IMR-90 (cell line): ENCODE data around the gene NUMA1. TPM values are rescaled to one million over a fixed set of nuclear protein-coding genes. Genes with fewer than 3 reads are reported as not detected.

Experiments used
- ATAC-seq: fragments of 200-7000 bp; cut with Tn5 transposase; 2 replicates; pipeline ENCODE4 v1.9.1; 2020; ENCODE audit warnings: low read depth, mild to moderate bottlenecking, moderate library complexity
- BruUV-seq: library from RNA; stranded (reverse); fragments of 400-500 nt; replicated peaks from 2 replicates; lab custom pipeline; 2021; lab: Mats Ljungman, UMichigan
- CTCF ChIA-PET: fragments of 300-600 bp; formaldehyde crosslinking; extraction: SDS; loops from one replicate; lab custom pipeline; 2021; ENCODE audit warnings: antibody characterized with exemption; lab: Yijun Ruan, JAX
- POLR2A ChIA-PET: fragments of 300-600 bp; sonication (Branson Sonifier 250); formaldehyde crosslinking; loops from one replicate; lab custom pipeline; 2022; ENCODE audit warnings: antibody characterized with exemption; ENCODE audit not compliant: unreplicated experiment; lab: Charles Lee
- DNase-seq: peaks from one replicate; pipeline ENCODE4 v3.0.0; 2013
- H2AFZ ChIP-seq: replicated peaks from 2 replicates; pipeline ENCODE3; 2013; ENCODE audit warnings: low read length, mild to moderate bottlenecking; ENCODE audit not compliant: poor library complexity
- H2AK5ac ChIP-seq: 2 replicates; pipeline ENCODE4 v1.6.1; 2013; ENCODE audit warnings: low read depth, low read length, inconsistent platforms
- H2AK9ac ChIP-seq: replicated peaks from 2 replicates; pipeline ENCODE3; 2013; ENCODE audit warnings: mild to moderate bottlenecking, low read depth, low read length, moderate library complexity; ENCODE audit not compliant: poor library complexity
- H2BK120ac ChIP-seq: 2 replicates; pipeline ENCODE4 v1.6.1; 2013; ENCODE audit warnings: low read depth, low read length, inconsistent platforms
- H2BK15ac ChIP-seq: 3 replicates; pipeline ENCODE4 v1.6.1; 2013; ENCODE audit warnings: low read depth, low read length, inconsistent platforms
- H2BK20ac ChIP-seq: 2 replicates; pipeline ENCODE4 v1.6.1; 2013; ENCODE audit warnings: low read depth, mild to moderate bottlenecking, inconsistent platforms, low read length, moderate library complexity
- H2BK5ac ChIP-seq: 2 replicates; pipeline ENCODE4 v1.6.1; 2013; ENCODE audit warnings: mild to moderate bottlenecking, low read depth, low read length, inconsistent platforms; ENCODE audit not compliant: poor library complexity, severe bottlenecking
- H3K14ac ChIP-seq: replicated peaks from 2 replicates; pipeline ENCODE4 v1.6.1; 2013; ENCODE audit warnings: low read depth, low read length, inconsistent platforms
- H3K18ac ChIP-seq: 2 replicates; pipeline ENCODE4 v1.6.1; 2013; ENCODE audit warnings: low read depth, low read length, control low read depth
- H3K23ac ChIP-seq: 2 replicates; pipeline ENCODE4 v1.6.1; 2013; ENCODE audit warnings: low read depth, low read length, inconsistent platforms
- H3K27ac ChIP-seq: 2 replicates; pipeline ENCODE4 v1.5.1; 2013; ENCODE audit warnings: mild to moderate bottlenecking, control low read depth, low read length; ENCODE audit not compliant: insufficient read depth
- H3K27me3 ChIP-seq: 2 replicates; pipeline ENCODE4 v1.6.1; 2013; ENCODE audit warnings: low read length; ENCODE audit not compliant: control insufficient read depth, insufficient read depth
- H3K36me3 ChIP-seq: 2 replicates; pipeline ENCODE4 v1.6.1; 2013; ENCODE audit warnings: low read length, mixed read lengths; ENCODE audit not compliant: control insufficient read depth, insufficient read depth
- H3K4ac ChIP-seq: 2 replicates; pipeline ENCODE4 v1.6.1; 2013; ENCODE audit warnings: low read depth, low read length, inconsistent platforms
- H3K4me1 ChIP-seq: 2 replicates; pipeline ENCODE4 v1.6.1; 2013; ENCODE audit warnings: low read length, mixed read lengths; ENCODE audit not compliant: control insufficient read depth, insufficient read depth
- H3K4me2 ChIP-seq: 2 replicates; pipeline ENCODE4 v1.6.1; 2013; ENCODE audit warnings: low read depth, mild to moderate bottlenecking, control low read depth, low read length, moderate library complexity
- H3K4me3 ChIP-seq: 2 replicates; pipeline ENCODE4 v1.5.1; 2013; ENCODE audit warnings: low read depth, mild to moderate bottlenecking, control low read depth, low read length, moderate library complexity; ENCODE audit not compliant: insufficient read depth
- H3K56ac ChIP-seq: 2 replicates; pipeline ENCODE4 v1.6.1; 2013; ENCODE audit warnings: low read length, inconsistent platforms; ENCODE audit not compliant: insufficient read depth; ENCODE audit errors: extremely low read depth
- H3K79me1 ChIP-seq, 2 experiments: 2 replicates each; pipeline ENCODE4 v1.6.1; 2013; ENCODE audit warnings: low read length in 2 of 2, inconsistent platforms in 1 of 2, low read depth in 1 of 2
- H3K9ac ChIP-seq: 2 replicates; pipeline ENCODE4 v1.6.1; 2013; ENCODE audit warnings: low read depth, low read length, control low read depth
- H3K9me1 ChIP-seq: 2 replicates; pipeline ENCODE4 v1.6.1; 2013; ENCODE audit warnings: low read length, inconsistent platforms; ENCODE audit not compliant: insufficient read depth
- H3K9me3 ChIP-seq: 2 replicates; pipeline ENCODE4 v1.6.1; 2013; ENCODE audit warnings: low read length; ENCODE audit not compliant: control insufficient read depth, insufficient read depth
- H4K20me1 ChIP-seq: 2 replicates; pipeline ENCODE4 v1.6.1; 2013; ENCODE audit warnings: low read length, inconsistent platforms; ENCODE audit not compliant: insufficient read depth
- H4K5ac ChIP-seq: 2 replicates; pipeline ENCODE4 v1.6.1; 2013; ENCODE audit warnings: mild to moderate bottlenecking, low read depth, low read length, control low read depth
- H4K8ac ChIP-seq, 2 experiments: 2 replicates each; pipeline ENCODE4 v1.6.1; 2013; ENCODE audit warnings: low read depth in 2 of 2, low read length in 2 of 2, control low read depth in 1 of 2, inconsistent platforms in 1 of 2
- H4K91ac ChIP-seq: 2 replicates; pipeline ENCODE4 v1.6.1; 2013; ENCODE audit warnings: low read depth, low read length, inconsistent platforms; ENCODE audit not compliant: insufficient read depth
- BHLHE40 ChIP-seq: fragments of 150-350 bp; IDR thresholded peaks from 2 replicates; pipeline ENCODE4 v1.6.1; 2016; ENCODE audit warnings: mild to moderate bottlenecking, low read depth, low read length
- CHD1 ChIP-seq: IDR thresholded peaks from 2 replicates; pipeline ENCODE4 v1.6.1; 2012; ENCODE audit warnings: low read depth, low read length, improper control_type of control experiment
- FOS ChIP-seq: fragments of 150-350 bp; IDR thresholded peaks from 2 replicates; pipeline ENCODE4 v1.6.1; 2016; ENCODE audit warnings: low read depth, low read length
- POLR2A ChIP-seq: IDR thresholded peaks from 2 replicates; pipeline ENCODE4 v1.6.1; 2012; ENCODE audit warnings: mild to moderate bottlenecking, low read depth, low read length
- WGBS, 2 experiments: methylation state at CpG; one replicate each; pipeline versions ENCODE4 v1.1.5 to v1.1.7; 2013; ENCODE audit warnings: missing lambda C conversion rate in 2 of 2; ENCODE audit not compliant: insufficient read length in 1 of 2; ENCODE audit errors: extremely low coverage in 2 of 2; 5-methylcytosine and 5-hydroxymethylcytosine counted together
- dilution Hi-C: fragments of 300-500 bp; cut with HindIII; formaldehyde crosslinking; loops from one replicate; pipeline ENCODE4 v1.14.3; 2018; ENCODE audit warnings: low sequenced_read_pairs; ENCODE audit not compliant: unreplicated experiment
- in situ Hi-C: fragments of 300-500 bp; cut with MboI; formaldehyde crosslinking; loops from 3 replicates; pipeline ENCODE4 v1.14.3; 2019; ENCODE audit warnings: low sequenced_read_pairs, inconsistent platforms, mixed read lengths
- intact Hi-C: fragments of 100-400 bp; cut with micrococcal nuclease; formaldehyde crosslinking; loops from 2 replicates; pipeline ENCODE4 v1.10.0; 2022
- polyA plus RNA-seq, 3 experiments: library from polyadenylated mRNA; depleted of rRNA; stranded (reverse); fragments of >200 nt; gene quantifications; 2 replicates each; pipeline ENCODE4 v1.2.3, GENCODE V29; 2012; ENCODE audit warnings: low replicate concordance in 1 of 3
- total RNA-seq: library from RNA; depleted of rRNA; stranded (reverse); fragments of >200 nt; gene quantifications from 2 replicates; pipeline ENCODE4 v1.2.3, GENCODE V29; 2012
- TF ChIP-seq, protein P1 (sequence below): conservative IDR thresholded peaks from 2 replicates; pipeline ENCODE4 v1.5.1; 2012; ENCODE audit warnings: mild to moderate bottlenecking, low read depth, low read length, improper control_type of control experiment
- TF ChIP-seq, protein P2 (sequence below): fragments of 150-350 bp; IDR thresholded peaks from 2 replicates; pipeline ENCODE4 v1.6.1; 2017; ENCODE audit warnings: mild to moderate bottlenecking, antibody characterized with exemption, low read length, low read depth

Gene NUMA1
- total and polyA plus RNA-seq, 2 of the 4 experiments (the other 2 are of a cell fraction): 61.7 to 97.0 TPM

DNA sequence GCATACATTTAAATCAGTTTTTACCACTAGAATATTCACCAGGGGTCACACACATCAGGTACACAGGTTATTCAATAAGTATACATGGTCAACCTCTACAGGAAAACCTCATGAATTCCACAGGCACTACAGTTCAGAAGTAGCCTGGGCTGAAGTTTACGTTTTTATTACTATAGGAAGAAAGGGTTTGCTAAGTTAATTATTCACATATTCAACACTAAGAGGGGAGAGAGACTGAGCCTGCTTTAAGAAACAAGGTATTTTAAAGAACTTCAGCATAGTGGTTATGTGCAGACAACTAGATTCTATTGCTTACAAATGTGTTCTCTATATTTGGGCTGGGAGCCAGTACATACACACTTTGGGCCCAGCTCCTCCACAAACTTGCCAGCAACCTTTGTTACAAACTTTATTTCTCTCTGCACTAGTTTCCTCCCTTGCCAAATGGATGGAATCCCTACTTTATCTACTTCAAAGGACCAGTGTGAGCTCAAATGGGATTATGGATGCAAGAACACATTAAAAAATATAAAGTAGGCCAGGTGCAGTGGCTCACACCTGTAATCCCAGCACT lies 49.8 kb downstream of the NUMA1 start:
- ChIA-PET POLR2A (interaction anchor here (0.6 kb wide), 1 partner anchor 236 kb away, joined by 4 read pairs; no protein-coding TSS in a partner anchor), CTCF (no interaction called here)
- dilution Hi-C loops (no loop called here), intact Hi-C loops (no loop called here), in situ Hi-C loops (no loop called here)
- no peak overlapping the region for H2AK5ac ChIP-seq
- no peak overlapping the region for H3K4ac ChIP-seq
- no peak overlapping the region for H3K23ac ChIP-seq
- H3K18ac ChIP-seq: no peak overlapping the region
- no CpG with 5 or more reads among the region's 1 CpG for WGBS, 2 experiments
- no peak overlapping the region for H2BK15ac ChIP-seq
- no peak overlapping the region for H4K91ac ChIP-seq
- no peak overlapping the region for H2AFZ ChIP-seq
- H2AK9ac ChIP-seq: no peak overlapping the region
- H4K8ac ChIP-seq: no peak overlapping the region
- peaks cover 48% of the 10 kb centered on the region for H3K36me3 ChIP-seq
- peaks cover 5% of the 10 kb centered on the region for H3K4me1 ChIP-seq
- H2BK20ac ChIP-seq: no peak overlapping the region
- no peak overlapping the region for H3K56ac ChIP-seq
- no peak overlapping the region for H3K4me3 ChIP-seq
- H2BK120ac ChIP-seq: no peak overlapping the region
- H4K5ac ChIP-seq: no peak overlapping the region
- no peak overlapping the region for H3K14ac ChIP-seq
- no peak overlapping the region for H3K9ac ChIP-seq
- DNase-seq: no peak
- no peaks in the 10 kb centered on the region for H3K27me3 ChIP-seq
- TF ChIP-seq, protein P1, sequence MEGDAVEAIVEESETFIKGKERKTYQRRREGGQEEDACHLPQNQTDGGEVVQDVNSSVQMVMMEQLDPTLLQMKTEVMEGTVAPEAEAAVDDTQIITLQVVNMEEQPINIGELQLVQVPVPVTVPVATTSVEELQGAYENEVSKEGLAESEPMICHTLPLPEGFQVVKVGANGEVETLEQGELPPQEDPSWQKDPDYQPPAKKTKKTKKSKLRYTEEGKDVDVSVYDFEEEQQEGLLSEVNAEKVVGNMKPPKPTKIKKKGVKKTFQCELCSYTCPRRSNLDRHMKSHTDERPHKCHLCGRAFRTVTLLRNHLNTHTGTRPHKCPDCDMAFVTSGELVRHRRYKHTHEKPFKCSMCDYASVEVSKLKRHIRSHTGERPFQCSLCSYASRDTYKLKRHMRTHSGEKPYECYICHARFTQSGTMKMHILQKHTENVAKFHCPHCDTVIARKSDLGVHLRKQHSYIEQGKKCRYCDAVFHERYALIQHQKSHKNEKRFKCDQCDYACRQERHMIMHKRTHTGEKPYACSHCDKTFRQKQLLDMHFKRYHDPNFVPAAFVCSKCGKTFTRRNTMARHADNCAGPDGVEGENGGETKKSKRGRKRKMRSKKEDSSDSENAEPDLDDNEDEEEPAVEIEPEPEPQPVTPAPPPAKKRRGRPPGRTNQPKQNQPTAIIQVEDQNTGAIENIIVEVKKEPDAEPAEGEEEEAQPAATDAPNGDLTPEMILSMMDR: no peak
- TF ChIP-seq POLR2A (no peak), CHD1 (no peak), FOS (no peak), BHLHE40 (no peak)
- TF ChIP-seq, protein P2, sequence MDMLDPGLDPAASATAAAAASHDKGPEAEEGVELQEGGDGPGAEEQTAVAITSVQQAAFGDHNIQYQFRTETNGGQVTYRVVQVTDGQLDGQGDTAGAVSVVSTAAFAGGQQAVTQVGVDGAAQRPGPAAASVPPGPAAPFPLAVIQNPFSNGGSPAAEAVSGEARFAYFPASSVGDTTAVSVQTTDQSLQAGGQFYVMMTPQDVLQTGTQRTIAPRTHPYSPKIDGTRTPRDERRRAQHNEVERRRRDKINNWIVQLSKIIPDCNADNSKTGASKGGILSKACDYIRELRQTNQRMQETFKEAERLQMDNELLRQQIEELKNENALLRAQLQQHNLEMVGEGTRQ: no peak
- no peak overlapping the region for H2BK5ac ChIP-seq
- H4K20me1 ChIP-seq: peaks cover 28% of the 10 kb centered on the region
- H3K4me2 ChIP-seq: no peak overlapping the region
- H3K9me1 ChIP-seq: no peaks in the 10 kb centered on the region
- H3K79me1 ChIP-seq: peaks cover 32 to 72% of the 10 kb centered on the region in 2 experiments
- BruUV-seq: no TSS peak
- no peak for ATAC-seq
- H3K9me3 ChIP-seq: no peaks in the 10 kb centered on the region
- H3K27ac ChIP-seq: no peak overlapping the region
